C4-2B (cell line): Measurements from ENCODE around the gene PODXL.

ENCODE experiments used
- CTCF ChIP-seq: fragments of 450-650 bp; conservative IDR thresholded peaks from 2 replicates; pipeline ENCODE4 v1.5.1; 2017; ENCODE audit warnings: mild to moderate bottlenecking
- ZFX ChIP-seq: fragments of 450-650 bp; IDR thresholded peaks from 2 replicates; pipeline ENCODE4 v1.6.1; 2017

GRCh38 chr7:131511071-131511470 lies 45.4 kb downstream of the PODXL start:
- TF ChIP-seq ZFX (no peak), CTCF (no peak)
